ENCODE data around the gene IGFL3.

IGFL3 gene

GRCh38 chr19:46076951-46077814, 47.3 kb downstream of the IGFL3 start:
- no peak for DNase-seq (ENCODE audit: low read depth)

DNA sequence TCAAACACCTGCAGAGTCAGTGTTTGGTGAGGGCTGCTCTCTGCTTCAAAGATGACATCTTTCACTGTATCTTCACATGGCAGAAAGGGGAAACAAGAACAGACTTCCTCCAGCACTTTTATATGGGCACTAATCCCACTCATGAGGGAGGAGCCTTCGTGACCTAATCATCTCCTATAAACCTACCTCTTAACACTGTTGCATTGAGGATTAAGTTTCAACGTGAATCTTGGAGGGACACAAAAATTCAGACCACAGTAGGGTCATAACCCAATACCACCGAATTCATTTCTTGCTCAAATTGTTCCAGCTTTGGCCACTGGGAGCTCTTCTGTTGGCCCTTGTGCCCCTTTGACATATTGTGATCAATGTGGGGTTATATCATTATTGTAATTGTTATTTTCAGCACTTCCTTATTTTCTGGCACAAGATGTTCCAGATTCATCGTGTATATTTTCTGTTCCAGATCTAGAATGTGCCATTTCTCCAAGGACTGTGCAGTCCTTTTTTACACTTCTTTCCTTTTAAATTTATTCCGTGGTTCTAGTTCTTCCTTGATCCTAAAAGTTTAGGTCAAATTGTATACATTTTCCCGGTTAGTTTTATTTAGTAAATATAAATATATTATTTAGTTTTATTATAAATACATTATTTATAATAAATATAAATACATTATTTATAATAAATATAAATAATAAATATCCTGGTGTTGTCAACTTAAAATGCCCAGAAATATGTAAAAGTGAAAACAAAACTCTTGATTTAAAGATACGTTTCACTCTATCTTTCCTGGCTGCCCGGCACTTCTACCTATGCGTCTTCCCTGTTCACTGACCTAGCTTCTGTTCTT, 48.2 kb downstream of the IGFL3 start:
- no peak for DNase-seq (ENCODE audit: low read depth)

- DNase-seq (ENCODE audit: low read depth), result no peak
Measured at GRCh38 chr19:46073268-46073922, 51.1 kb downstream of the IGFL3 start.

Data from stimulated activated CD8-positive, alpha-beta memory T cell treated with anti-CD3 and anti-CD28 coated beads, Interleukin-15, amount 100 ng/mL, for 1 hour (primary cell).